GM18507 (cell line): ENCODE results near the gene DCPS.
"Not testable (repeated sequence)": the region's sequence is repeated elsewhere in the genome, so short reads cannot be mapped to it uniquely, and the experiment has no call there.

Source experiments
- DNase-seq: peaks from one replicate; pipeline ENCODE4 v3.0.0; 2011; ENCODE audit warnings: low read depth; ENCODE audit not compliant: insufficient read length; ENCODE audit errors: extremely low spot score
- FAIRE-seq: peaks from 2 replicates; lab custom pipeline; 2011; peaks lifted over from hg19 to GRCh38; lab: Jason Lieb, UNC

The DCPS gene

DNA sequence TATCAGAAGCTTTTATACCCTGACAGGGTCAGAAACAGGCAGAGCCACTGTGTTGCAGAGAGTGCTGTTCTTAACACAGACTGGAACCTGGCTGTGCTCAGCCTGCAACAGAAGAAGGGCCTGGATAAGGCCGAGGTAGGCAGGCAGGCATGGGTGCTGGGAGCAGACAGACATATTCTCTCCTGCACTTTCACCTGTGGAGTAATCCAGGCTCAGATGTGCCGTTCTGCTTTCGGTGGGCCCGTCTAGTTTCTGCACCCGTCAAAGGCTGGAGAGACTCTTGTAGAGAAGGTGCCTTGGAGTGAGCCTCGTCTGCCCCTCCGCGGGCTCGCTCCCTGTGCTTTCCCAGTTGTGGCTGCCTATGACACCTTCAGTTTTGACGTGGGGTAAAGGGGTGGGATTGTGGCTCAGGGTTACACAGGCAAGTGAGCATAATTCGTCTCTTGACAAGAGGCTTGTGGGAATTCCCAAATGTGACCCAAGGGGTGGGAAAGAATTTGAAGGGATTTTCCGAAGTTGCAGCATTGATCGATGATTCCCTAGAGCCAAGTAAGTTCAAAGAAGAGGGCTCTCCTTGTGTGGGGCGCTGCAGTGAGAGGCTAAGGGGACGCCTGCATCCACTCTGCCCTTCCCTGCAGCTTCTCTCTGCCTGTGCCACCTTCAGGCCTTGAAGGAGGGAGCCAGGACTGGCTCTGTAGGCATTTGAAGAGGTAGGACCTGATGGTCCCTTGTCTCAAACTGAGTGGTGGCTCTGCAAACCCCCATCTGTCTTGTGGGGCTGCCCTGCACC is 35.4 kb downstream of the DCPS start:
- DNase-seq = no peak
- no peak for FAIRE-seq

DNA sequence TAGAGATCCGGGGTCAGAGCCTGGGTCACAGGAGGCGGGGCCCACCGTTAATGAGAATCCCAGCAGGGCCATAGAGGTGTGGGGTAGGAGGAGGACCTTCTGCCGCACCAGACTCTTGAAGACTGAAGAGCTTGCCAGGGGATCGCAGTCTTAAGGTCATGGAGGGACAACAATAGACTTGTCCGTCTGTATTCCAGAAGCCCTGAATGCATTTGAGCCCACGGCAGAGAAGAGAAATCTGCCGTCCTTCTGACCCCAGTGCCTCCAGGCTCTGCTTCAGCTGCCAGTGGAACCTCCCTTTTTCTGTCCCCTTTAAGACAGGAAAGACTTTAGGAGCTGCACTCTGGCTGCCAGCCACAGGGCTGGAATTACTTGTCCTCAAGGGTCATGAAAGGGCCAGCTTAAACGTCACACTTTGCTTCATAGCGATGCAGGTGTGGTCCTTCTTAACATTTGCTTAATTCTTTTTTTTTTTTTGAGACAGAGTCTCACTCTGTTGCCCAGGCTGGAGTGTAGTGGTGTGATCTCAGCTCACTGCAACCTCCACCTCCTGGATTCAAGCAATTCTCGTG is 36.1 kb downstream of the DCPS start:
- FAIRE-seq = no peak

DNA sequence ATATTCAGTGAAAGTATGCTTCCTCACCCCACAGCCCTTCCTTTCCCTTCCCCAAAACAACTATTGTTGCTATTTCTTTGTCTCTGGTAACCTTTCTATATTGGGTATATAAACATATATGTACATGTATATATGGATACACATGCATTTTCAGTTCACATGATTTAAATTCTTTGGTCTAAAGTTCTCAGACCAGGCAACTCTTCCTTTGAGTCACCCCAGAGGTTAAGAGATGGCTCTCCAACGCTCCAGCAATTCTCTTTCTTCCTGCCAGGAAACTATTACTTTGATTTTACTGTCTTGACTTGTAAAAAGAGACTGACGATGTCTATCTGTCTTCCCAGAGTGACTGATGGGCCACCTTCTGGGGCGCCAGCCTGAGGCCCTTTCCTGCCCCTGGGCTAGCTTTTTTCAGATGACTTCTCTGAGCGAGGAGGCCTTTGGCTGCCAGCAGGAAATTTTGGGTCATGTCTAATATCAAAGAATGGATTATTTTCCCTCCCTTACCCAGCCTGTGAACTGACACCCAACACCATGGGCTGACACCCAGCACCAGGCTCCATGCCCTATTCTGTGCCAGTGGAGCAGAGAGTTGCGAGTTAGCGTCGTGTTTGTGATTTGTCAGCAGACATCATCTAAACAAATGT is 37.2 kb downstream of the DCPS start:
- DNase-seq (no peak), FAIRE-seq (no peak)

More for the DNA sequence above, 36.1 kb downstream of the DCPS start:
- no peak for DNase-seq

DNA sequence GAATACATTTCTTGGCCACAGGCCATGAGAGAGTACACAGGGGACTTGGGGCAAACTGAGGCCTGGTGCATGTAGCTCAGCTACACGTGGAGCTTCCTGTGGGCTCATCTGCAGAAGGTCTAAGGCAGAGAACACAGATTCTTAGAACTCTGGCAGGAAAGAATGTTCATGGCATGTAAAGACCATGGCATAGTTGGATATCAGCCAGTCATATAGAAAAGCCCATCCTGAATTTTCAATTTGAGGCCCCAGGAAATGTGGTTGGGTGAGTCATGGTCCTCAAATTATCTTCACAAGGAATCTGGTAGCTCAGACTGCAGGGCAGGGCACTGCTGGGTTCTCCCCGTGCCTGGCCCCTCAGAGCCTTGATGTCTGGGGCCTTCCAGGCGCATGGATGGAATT is 37.9 kb downstream of the DCPS start:
- FAIRE-seq (no peak), DNase-seq (no peak)

DNA sequence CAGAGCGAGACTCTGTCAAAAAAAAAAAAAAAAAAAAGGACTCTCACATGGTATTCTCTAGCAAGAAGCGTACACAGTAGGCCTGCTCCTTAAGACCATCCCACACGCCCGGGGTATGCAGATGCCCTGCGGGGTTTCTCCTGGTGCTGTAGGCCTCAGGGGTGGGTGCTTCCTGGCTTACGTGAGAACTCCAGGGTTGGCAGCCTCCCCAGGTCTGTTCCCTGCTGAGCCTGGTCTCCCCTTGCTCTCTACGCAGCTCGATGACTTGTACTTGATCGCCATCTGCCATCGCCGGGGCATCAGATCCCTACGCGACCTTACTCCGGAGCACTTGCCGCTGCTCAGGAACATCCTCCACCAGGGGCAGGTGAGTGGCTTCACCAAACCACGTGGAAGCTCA is 39.2 kb downstream of the DCPS start:
- FAIRE-seq = no peak
- DNase-seq = no peak

DNA sequence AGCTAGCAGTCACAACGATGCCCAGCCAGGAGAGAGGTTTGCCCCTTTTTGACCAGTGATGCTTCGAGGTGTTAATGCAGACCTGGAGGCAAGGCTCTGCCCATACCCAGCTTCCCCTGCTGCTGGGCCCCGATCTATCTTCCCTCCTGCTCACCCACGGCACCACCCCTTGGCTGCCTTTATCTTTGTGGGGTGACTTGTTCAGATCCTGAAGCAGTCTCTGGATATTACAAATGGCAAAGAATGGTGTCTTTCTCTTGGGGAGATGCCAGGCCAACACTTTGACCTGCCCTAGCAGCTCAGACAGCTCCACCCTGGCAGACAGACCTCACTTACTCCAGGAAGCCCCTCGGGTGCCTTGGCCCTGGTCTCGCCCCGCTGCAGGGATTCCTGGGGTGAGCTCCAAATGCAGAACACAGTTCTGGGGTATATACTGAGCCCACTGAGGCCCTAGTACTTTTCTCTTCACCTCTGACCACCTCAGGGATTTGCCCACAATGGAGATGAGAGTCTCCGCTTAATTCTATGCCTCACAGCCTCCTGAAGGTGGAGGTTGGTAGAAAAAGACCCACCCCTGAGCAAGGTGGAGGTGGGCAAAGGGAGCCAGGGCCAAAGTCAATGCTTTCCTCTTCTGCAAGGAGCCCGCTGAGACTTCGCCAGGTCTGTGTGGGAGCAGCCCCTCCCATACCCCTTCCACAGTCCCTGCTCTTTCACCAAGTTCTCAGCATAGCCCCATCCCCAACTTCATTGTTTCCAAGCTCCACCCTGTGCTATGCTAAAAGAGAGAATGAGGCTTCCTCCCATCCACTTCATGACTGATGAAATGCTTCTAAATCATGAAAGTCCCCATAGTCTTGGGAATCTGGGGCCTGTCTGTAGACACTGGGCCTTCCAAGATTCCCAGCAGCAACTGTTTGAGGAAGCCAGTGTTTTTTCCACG is 40.6 kb downstream of the DCPS start:
- FAIRE-seq (no peak), DNase-seq (no peak)

DNA sequence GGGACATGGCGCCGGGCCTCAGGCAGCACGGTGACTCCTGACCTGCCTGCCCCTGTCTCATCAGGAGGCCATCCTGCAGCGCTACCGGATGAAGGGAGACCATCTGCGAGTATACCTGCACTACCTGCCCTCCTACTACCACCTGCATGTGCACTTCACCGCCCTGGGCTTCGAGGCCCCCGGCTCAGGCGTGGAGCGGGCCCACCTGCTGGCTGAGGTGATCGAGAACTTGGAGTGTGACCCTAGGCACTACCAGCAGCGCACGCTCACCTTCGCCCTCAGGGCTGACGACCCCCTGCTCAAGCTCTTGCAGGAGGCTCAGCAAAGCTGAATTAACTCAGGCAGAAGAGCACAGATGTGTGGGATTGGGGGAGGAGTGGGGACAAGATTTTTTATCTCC is 41.4 kb downstream of the DCPS start:
- DNase-seq = no peak
- FAIRE-seq = no peak

DNA sequence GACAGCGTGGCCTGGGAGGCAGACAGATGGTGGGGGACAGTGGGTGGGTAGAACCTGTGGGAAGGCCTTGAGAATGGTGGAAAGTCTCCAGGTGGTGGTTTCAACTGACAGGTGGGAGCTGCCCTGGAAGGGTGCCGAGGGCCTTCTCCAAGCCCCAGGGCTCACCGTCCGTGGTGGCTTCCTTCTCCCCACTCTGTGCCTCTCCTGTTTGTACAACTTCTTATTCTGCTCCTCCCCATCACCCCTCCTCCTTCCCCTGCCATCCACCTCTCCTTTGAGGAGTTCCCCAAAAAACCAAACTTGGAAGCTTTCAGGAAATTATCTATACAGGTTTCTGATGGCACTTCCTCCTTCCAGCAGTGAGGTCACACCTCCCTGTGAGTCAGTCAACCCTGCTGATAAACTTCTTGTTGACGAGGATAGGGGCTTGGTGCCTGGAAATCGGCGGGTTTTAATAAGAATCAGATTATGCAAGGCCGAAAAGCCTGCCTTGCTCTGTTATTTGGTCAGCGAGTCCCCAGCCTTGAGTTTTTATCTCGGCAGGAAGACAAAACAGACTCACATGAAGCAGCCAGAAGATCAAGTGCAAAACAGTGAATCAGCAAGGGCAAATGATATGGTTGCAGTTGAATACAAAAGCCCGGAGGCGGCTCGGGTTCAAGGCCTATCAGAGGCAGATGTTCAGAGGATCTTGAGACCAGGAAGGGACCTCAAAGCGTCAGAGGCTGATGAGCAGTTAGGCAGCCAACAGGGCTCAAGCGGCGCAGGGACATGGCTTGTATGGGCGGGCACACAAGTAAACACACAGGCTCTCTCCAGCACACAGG is 42.1 kb downstream of the DCPS start:
- FAIRE-seq (no peak), DNase-seq (no peak)

DNA sequence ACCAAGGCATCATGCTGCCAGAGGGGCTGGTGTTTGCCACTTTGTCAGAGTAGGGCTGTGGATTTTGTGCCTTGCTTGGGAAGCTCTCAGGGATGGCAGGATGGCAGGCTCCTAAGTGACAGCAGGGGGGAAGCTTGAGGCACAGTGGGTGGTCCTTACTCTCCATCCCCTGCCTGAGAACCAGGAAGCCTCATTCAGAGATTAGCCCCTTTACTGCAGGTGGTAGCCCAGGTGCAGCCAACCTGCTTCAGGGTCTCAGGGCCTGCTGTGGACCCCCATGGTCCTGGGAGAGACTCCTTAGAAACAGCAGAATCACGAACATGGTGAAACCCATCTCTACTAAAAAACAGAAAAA is 42.7 kb downstream of the DCPS start:
- FAIRE-seq (no peak), DNase-seq (no peak)

DNA sequence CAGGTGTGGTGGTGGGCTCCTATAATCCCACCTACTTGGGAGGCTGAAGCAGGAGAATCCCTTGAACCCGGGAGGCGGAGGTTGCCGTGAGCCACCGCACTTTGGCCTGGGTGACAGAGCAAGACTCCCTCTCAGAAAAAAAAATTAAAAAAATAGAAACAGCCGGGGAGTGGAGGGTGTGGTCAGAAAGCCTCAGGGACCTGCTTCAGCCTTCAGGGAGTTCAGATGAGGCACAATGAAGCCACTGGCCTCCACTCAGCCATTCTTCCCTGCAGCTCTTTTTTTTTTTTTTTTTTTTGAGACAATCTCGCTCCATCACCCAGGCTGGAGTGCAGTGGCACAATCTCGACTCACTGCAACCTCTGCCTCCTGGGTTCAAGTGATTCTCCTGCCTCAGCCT is 43.1 kb downstream of the DCPS start:
- DNase-seq, FAIRE-seq: not testable (repeated sequence)

DNA sequence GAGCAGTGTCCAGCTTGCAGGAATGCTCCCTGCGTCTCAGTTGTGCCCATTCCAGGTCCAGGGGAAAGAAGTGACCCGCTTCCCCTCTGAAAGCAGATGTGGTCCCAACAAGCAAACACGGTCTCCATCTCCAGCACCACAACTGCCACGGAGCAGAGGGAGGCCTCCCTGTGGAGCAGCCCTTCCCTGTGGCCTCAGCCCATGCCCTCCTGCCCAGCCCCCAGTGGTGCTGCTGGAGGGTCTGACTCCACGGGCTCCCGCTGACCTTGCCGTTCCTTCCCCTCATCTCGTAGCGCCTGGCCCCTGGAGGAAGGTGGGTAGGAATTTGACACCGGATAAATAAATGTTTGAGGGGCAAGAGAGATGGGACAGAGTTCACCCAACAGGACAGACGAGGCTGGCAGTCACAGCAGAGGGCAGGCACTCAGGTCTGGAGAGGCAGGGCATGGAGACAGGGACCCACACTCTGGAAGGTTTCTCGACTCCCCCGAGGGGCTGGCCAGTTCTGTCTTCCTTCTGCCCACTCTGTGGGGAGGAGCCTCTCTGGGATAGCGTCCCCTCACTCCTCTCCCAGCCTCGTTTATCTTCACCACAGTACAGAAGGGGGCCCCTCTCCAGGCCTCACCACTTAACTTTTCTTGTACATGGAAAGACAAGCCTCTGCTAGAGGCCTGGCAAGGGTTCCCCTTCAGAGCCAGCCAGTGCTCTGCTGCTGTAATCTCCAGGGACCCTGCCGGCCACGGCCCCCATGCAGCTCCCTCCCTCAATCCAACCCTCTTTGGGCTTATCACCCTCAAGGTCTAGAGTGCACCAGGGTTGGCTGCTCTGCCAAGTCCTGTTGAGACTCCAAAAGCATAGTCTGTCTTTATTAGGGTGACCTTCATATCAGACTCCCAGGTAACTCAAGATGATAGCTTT is 44.1 kb downstream of the DCPS start:
- no peak for FAIRE-seq
- DNase-seq = no peak

DNA sequence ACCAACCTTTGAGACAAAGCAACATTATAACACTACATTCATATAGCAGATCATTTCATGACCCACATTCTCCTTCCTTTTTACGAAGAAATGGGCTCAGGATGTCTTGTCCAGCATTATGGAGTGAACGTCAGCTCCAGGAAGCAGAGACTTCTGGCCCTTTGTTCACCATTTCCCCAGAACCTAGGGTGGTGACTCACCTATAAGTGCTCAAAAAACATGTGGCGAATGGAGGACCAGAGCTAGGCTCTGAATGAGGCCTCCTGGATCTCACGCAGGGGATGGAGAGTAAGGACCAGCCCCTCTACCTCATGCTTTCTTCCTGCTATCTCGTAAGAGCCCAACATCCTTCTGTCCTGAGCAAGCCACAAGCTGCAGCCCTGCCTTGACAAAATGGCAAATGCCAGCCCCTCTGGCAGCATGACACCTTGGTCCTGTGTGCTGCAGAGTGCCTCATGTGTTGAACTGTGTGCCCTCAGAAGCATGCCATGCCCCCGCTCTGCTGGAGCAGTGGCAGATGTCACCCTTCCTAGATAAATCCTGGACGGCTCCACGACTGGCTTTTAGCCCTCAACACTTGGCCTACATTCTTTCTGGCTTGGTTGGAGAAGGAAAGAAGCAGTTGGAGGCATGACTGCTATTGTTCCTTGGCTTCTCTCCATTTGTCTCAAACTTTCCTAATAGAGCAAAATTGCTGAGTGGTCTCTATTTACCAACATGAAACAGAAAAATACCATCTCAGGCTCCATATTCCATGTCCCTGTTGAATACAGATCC is 45.1 kb downstream of the DCPS start:
- FAIRE-seq (no peak), DNase-seq (no peak)

DNA sequence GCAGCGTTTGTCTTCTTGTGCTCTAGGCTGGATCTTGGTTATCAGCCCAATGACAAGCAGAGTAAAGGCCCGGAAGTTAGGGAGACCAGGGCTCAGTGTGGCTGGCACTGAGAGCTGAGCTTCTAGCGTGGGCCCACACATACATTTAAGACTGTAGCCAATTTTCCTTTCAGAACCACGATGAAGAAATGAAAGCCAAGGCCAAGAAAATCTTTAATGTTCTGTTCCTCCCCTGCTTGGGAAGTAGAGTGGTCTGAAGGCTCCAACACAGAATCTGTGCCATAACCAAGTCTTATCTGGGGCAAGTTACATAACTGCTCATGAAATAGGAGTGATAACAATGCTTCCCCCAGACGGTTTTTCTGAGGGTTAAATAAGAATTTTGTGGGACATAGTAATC is 47.0 kb downstream of the DCPS start:
- no peak for FAIRE-seq
- DNase-seq = no peak

DNA sequence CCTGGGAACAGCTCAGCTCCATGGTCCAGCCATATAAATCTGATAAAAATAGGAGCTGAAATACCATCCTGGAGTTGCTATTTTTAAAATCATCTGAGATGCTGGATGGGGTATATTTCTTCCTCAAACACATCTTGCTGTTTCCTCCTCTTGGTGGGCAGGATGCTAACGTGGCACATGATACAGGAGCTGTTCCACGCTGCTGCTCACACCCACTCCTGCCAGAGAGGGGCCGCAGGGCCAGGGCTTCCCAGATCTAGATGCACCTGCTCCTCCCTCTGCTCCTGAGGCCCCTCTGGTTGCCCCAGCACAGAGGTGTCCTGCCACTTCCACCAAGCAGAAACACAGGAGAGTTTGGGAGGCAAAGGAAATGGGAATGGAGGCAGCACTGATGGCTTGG is 48.3 kb downstream of the DCPS start:
- FAIRE-seq = no peak
- no peak for DNase-seq

DNA sequence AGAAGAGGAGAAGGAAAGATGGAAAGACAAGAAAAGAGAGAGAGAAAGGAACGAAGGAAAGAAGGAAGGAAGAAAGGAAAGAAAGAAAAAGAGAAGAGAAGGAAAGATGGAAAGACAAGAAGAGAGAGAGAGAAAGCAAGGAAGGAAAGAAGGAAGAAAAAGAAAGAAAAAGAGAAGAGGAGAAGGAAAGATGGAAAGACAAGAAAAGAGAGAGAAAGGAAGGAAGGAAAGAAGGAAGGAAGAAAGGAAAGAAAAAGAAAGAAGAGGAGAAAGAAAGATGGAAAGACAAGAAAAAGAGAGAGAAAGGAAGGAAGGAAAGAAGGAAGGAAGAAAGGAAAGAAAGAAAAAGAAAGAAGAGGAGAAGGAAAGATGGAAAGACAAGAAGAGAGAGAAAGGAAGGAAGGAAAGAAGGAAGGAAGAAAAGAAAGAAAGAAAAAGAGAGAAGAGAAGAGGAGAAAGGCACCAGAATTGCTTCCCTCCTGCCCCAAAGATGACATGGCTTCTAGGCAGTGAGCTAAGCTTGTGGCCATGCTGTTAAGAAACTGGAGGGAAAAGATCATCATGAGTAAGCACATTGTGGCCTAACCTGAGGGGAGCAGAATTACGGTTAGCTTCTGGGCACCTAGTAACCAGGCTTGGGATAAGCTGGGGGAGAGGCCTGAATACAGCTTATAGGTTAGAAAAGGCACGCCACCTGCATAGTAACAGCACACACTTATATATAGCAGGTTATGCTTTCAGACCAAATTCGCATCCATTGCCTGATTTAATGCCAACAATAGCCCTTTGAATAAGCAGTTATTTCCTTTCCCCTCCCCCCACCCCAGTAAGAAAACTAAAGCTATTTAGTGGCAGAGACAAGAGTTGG is 49.3 kb downstream of the DCPS start:
- FAIRE-seq (no peak), DNase-seq (no peak)

DNA sequence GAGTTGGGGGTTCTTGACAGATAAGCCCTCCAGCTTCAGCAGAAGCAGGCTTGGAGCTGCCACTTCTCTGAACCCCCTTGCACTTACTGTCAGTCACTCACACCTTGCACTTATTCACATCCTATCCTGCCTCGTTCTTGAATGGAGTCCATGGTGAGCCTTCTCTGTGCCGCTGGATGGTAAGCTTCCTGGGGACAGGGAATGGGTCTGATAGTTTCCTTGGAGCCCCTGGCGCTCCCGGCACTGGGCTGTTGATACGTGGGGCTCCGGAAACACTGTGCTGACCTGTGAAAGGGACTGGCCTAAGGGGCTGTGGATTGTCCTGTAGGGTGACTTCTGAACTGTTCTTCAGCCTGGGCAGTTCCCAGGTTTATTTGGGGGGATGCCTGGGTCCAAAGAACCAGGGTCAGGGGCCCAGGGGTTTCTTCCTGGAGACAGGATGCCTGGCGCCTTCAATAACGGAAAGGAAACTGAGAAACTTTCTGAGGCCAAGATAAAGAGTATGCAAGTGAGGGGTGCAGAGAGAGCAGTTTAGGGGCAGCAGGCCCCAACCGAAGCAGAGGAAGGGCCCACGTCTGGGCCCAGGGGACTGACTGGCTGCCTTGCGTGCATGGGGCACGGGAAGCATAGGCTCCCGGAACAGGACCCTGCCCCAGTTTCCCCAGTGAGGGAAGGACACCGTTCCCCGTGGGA is 50.9 kb downstream of the DCPS start:
- FAIRE-seq = peak; percentile 21
- DNase-seq = no peak
